GM18502 (cell line): ENCODE measurements around the gene ZNF236.

ENCODE experiments used
- ATAC-seq: cut with Tn5 transposase; IDR thresholded peaks from one replicate; pipeline ENCODE4 v1.9.1; 2021; ENCODE audit warnings: mild to moderate bottlenecking; ENCODE audit not compliant: unreplicated experiment, poor library complexity

The ZNF236 gene

DNA sequence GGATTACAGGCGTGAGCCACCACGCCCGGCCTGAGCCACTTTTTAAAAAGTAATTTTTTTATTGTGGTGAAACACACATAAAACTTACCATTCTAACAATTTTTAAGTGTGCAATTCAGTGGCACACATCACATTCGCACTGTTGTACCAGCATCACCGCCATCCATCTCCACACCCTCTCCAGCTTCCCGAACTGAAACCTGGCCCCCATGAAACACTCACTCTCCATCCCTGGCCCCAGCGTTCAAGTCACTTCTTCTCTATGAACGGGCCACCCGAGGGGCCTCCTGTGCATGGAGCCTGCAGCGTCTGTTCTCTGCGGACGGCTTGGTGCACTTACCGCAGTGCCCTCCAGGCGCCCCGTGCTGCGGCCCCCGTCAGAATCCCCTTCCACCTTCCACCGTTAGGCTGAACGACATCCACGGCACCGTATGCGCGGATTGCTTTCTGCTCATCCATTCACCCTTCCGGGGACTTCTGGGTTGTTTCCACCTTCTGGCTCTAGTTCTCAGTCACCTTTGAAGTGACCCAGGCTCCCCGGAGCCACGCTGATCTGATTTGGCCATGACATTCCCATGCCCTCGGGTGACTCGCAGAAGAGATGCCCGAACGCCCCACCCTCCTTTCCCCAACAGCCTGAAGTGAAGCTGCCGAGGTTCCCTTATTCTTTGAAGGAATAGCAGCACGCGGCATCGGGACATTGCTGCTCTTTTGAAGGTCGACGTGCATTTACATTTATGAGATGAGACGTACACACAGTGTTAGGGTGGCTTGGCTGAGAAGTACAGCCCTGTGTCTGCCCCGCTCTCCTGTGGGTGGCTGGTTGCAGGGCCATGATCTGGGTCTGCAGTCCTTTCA lies 175.8 kb downstream of the ZNF236 start:
- no peak for ATAC-seq

GRCh38 chr18:76999077-76999476 lies 176.7 kb downstream of the ZNF236 start:
- no peak for ATAC-seq

DNA sequence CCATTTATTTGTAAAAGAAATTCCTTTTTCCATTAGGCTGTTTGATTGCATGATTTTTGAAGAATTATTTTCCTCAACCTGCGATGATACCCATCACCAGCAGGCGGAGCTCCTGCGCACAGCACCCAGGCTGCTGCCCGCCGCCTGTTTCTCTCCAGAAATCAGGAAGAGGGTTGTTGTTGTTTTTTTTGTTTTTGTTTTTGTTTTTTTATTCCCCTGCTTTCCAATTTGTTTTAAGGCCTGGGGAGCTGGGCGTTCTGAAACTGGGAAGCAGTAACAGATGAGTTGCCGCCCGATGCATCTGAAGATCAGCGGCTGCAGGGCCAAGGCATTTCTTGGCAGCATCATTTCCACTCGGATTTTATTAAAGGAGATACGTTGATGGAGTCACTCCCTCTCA lies 178.2 kb downstream of the ZNF236 start:
- peak; percentile 56 for ATAC-seq

- ATAC-seq = no peak
Measured at GRCh38 chr18:77001041-77001440, 178.7 kb downstream of the ZNF236 start.

- ATAC-seq = no peak
Measured at GRCh38 chr18:77001979-77002378, 179.6 kb downstream of the ZNF236 start.

- ATAC-seq = no peak
Measured at GRCh38 chr18:77002496-77002895, 180.1 kb downstream of the ZNF236 start.

DNA sequence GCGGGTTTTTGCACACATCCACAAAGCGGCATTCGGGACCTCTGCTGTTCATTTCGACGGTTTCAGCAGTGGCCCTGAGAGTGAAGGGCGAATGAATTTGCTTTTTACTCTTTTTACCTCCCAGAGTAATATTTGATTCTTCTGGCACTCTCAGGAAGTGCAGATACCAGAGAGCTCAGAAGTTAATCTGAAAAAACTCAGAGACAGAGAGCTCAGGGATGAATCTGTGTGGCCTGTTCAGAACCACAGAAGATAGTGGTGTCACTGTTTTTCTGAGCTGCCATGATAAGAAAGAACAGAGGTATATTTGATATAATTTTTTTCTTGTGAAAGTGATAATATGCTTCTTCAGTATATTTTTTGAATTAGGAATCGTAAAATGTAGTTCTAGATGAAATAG lies 181.0 kb downstream of the ZNF236 start:
- ATAC-seq = no peak

DNA sequence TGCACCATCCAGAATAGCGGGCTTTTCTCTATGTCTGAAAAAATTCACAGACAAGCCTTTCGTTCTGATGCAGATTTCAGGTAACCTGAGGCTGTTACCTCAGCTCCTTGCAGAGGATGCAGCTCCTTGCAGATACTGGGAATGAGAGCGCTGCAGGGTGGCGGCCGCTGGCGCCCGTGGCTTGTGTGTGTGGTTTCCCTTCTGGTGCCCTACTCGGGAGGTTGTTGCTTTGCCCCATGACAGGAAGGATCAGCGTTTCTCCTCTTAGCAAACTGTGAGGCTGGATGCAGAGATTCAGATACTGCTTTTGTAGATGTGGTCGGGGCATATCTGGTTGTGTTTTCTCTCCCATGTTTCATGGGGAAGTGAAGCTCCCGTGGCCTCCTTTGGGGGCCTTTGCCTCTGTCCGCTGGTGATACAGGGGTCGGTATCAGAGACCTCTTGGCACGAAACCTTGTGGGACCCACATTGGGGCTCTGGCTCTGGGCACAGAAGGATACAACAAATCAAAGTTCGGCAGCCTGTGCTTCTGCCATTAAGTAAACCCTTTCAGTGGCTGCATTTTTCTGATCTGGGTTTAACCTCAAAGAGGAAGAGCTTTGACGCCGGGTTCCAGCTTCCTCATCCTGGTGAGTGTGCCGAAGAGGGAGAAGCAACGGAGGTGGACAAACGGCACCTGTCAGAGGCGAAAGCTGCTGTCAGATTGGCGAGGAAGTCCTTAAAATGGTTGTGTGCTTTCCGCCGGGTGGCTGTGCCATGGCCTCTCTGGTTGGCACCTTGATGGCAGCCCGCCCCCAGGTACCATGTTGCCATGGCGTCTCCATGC lies 182.4 kb downstream of the ZNF236 start:
- no peak for ATAC-seq

- no peak for ATAC-seq
Measured at GRCh38 chr18:77005651-77006195, 183.4 kb downstream of the ZNF236 start.

DNA sequence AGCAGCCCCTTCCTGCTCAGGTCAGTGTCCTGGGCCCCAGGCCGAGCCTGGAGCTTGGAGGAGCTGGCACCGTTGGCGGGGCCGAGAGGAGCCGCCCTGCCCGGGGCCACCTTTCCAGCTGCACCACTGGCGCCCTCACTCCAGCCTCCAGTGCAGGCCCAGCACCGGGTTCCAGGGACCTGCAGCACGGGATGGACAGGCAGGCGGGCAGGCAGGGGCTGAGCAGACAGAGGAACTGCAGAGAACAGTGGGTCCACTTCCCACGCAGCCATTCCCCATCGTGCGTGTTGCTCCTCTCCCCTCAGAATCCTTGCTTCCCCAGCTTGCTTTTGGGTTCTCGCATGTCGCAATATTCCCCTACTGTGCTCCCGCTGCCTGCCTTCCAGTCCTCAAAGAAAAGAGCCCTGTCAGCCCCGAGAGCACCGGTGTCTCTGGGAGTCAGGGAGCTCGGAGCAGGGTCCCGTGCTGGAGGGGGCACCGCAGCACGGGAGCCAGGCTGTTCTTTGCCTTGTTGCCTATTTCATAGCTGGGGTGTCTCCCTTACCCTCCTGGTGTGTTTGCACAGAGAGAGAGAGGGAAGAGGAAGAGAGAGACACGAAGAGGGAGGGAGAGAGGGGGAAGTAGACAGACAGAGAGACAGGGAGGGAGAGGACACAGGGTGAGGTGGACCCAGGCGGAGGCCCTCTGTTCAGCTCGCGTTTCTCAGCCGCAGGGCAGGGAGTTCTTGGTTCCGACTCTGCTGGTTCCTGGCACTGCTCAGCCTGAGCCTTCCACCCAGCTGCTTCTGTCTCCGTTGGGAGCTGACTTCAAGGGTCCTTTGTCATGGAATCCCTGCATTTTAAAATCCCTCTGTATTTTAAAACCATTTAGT lies 184.2 kb downstream of the ZNF236 start:
- no peak for ATAC-seq

- no peak for ATAC-seq
Measured at GRCh38 chr18:77007251-77007650, 184.9 kb downstream of the ZNF236 start.

GRCh38 chr18:77008006-77008405 lies 185.6 kb downstream of the ZNF236 start:
- ATAC-seq = no peak

DNA sequence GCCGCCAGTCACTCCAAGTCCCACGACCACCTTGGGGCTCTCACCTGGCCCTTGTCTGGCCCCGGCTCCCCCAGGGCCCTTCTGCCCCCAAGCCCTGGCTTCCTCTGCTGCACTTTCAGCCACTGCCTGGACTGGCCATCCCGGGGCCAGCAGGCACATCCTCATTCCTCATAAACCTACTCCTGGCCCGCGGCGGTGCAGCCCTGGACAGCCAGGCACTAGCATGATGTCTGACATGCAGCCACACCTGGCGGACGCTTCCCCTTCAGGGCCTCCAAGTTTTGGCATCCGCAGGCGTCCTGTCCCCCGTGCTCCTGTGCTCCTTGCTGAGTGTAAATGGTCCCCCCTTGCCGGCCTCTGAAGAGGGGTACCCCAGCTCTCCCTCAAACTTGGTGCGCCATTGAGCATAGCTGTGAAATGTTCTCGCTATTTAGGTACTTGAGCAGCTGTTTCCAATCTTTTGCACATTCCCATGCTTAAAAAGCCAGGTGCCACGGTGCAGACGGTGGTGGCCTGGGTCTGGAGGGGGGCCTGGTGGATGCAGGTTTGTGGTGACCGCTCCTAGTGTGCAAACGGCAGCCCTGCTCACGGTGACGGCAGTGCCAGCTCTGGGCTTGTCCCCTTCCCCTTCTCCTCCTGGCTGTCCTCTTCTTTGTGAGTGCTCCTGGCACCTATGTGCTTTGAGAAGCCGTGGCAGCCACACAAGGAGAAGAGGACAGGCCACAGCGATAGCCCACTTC lies 186.4 kb downstream of the ZNF236 start:
- ATAC-seq = no peak

DNA sequence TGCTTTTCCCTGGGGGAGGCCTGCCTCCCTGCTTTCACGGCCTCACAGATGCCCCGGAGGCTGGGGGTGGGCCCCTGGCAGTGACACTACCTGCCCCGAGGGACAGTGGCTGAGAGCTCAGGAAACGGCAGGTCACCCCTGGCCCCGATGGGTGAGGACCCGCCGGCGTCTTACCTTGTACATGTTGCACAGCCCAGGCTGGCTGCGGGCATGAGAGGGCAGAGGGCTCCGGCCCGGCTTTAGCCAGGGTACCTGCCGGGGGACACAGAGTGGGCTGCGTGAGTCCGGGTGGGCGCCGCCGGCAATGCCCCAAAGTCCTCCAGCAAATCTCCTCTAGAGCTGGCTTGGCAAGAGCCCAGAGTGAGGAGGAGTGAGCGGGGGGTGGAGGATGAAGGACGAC lies 187.3 kb downstream of the ZNF236 start:
- no peak for ATAC-seq

GRCh38 chr18:77012120-77012519 lies 189.8 kb downstream of the ZNF236 start:
- ATAC-seq = no peak

GRCh38 chr18:77012806-77013541 lies 190.6 kb downstream of the ZNF236 start:
- no peak for ATAC-seq

- ATAC-seq = no peak
Measured at GRCh38 chr18:77013811-77014521, 191.6 kb downstream of the ZNF236 start.

DNA sequence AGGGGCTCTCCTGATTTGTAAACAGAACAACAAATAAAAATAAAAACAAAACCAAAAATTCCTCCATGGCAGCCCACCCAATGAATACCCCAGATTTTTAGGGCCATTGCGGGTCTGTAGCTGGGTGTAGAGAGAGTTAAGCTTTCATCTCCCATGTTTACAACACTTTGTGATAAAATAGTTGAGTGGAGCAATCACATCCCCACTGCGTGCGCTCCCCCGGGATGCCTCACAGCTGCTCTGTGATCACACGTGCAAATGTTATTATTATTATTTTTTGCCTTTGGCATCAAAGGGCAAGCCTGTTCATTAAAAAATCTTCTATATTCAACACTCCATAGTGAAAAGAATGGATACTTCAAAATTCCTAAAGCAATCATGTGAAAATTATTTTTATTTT lies 192.2 kb downstream of the ZNF236 start:
- ATAC-seq = no peak
